WTC11 (cell line): Measurements from ENCODE around the gene ILRUN. TPM values are rescaled to one million over a fixed set of nuclear protein-coding genes. Genes with fewer than 3 reads are reported as not detected.

Experiments used
- ATAC-seq: fragments of 200-7000 bp; cut with Tn5 transposase; 2 replicates; pipeline ENCODE4 v1.10.0; 2021; ENCODE audit warnings: mild to moderate bottlenecking, moderate library complexity
- CTCF ChIA-PET: fragments of 300-600 bp; sonication (Branson Sonifier 250); formaldehyde crosslinking; loops from one replicate; lab custom pipeline; 2021; ENCODE audit warnings: antibody characterized with exemption; lab: Charles Lee
- POLR2A ChIA-PET: fragments of 350-600 bp; sonication (Branson Sonifier 250); formaldehyde crosslinking; loops from one replicate; lab custom pipeline; 2021; ENCODE audit warnings: antibody characterized with exemption; lab: Charles Lee
- DNase-seq: peaks from one replicate; pipeline ENCODE4 v3.0.0; 2021; ENCODE audit warnings: low spot score
- H3K27ac Mint-ChIP-seq: 2 replicates; pipeline ENCODE4 v1.8.0; 2021; ENCODE audit warnings: mixed read lengths
- H3K27me3 Mint-ChIP-seq: 2 replicates; pipeline ENCODE4 v1.8.0; 2021; ENCODE audit warnings: low read depth, mild to moderate bottlenecking, moderate library complexity, mixed read lengths
- H3K36me3 Mint-ChIP-seq: 2 replicates; pipeline ENCODE4 v1.8.0; 2021; ENCODE audit warnings: mixed read lengths
- H3K4me1 Mint-ChIP-seq: 2 replicates; pipeline ENCODE4 v1.8.0; 2022; ENCODE audit warnings: mixed read lengths
- H3K4me3 Mint-ChIP-seq: 2 replicates; pipeline ENCODE4 v1.8.0; 2021; ENCODE audit warnings: mild to moderate bottlenecking, moderate library complexity, mixed read lengths
- H3K9me3 Mint-ChIP-seq: 2 replicates; pipeline ENCODE4 v1.8.0; 2021; ENCODE audit warnings: mixed read lengths
- CREB1 ChIP-seq: sonication (generic); formaldehyde crosslinking; IDR thresholded peaks from 2 replicates; pipeline ENCODE4 v1.8.0; 2023; ENCODE audit warnings: mild to moderate bottlenecking, missing genetic modification reagents
- ETV6 ChIP-seq: sonication (generic); formaldehyde crosslinking; IDR thresholded peaks from 2 replicates; pipeline ENCODE4 v1.8.1; 2022; ENCODE audit warnings: mild to moderate bottlenecking, missing genetic modification reagents
- GRHL2 ChIP-seq: fragments of 250-450 bp; sonication (Bioruptor Pico); IDR thresholded peaks from 2 replicates; pipeline ENCODE4 v1.8.0; 2022; ENCODE audit warnings: mild to moderate bottlenecking, moderate library complexity; ENCODE audit not compliant: insufficient replicate concordance, severe bottlenecking
- JUN ChIP-seq: sonication (generic); formaldehyde crosslinking; IDR thresholded peaks from 2 replicates; pipeline ENCODE4 v1.8.0; 2023; ENCODE audit warnings: mild to moderate bottlenecking, missing genetic modification reagents
- RELA ChIP-seq: sonication (generic); formaldehyde crosslinking; IDR thresholded peaks from 2 replicates; pipeline ENCODE4 v1.8.1; 2022; ENCODE audit warnings: missing genetic modification reagents, mild to moderate bottlenecking, borderline replicate concordance
- ZNF263 ChIP-seq: sonication (generic); formaldehyde crosslinking; IDR thresholded peaks from 2 replicates; pipeline ENCODE4 v1.8.1; 2022; ENCODE audit warnings: low read depth, mild to moderate bottlenecking, moderate library complexity, missing genetic modification reagents
- ZNF396 ChIP-seq: fragments of 250-450 bp; sonication (Bioruptor Pico); IDR thresholded peaks from 2 replicates; pipeline ENCODE4 v1.8.0; 2021; ENCODE audit warnings: mild to moderate bottlenecking, moderate library complexity, borderline replicate concordance
- ZNF423 ChIP-seq: fragments of 250-450 bp; sonication (Bioruptor Pico); IDR thresholded peaks from 2 replicates; pipeline ENCODE4 v2.1.2; 2022; ENCODE audit warnings: mild to moderate bottlenecking, moderate library complexity
- total RNA-seq: library from RNA; stranded (reverse); gene quantifications from 3 replicates; pipeline ENCODE4 v1.2.3, GENCODE V29; 2021
- TF ChIP-seq, protein P1 (sequence below): sonication (generic); formaldehyde crosslinking; IDR thresholded peaks from 2 replicates; pipeline ENCODE4 v1.8.1; 2022; ENCODE audit warnings: mild to moderate bottlenecking, moderate library complexity, missing genetic modification reagents
- TF ChIP-seq, protein P2 (sequence below): sonication (generic); formaldehyde crosslinking; IDR thresholded peaks from 2 replicates; pipeline ENCODE4 v1.8.0; 2022; ENCODE audit warnings: missing genetic modification reagents
- TF ChIP-seq, protein P3 (sequence below): sonication (generic); formaldehyde crosslinking; IDR thresholded peaks from 2 replicates; pipeline ENCODE4 v1.8.1; 2023; ENCODE audit warnings: mild to moderate bottlenecking, missing genetic modification reagents, moderate library complexity
- TF ChIP-seq, protein P4 (sequence below): sonication (generic); formaldehyde crosslinking; IDR thresholded peaks from 2 replicates; pipeline ENCODE4 v1.8.0; 2022; ENCODE audit warnings: mild to moderate bottlenecking, missing genetic modification reagents
- TF ChIP-seq, protein P5 (sequence below): sonication (generic); formaldehyde crosslinking; IDR thresholded peaks from 2 replicates; pipeline ENCODE4 v1.8.1; 2022; ENCODE audit warnings: low read depth, missing genetic modification reagents, borderline replicate concordance
- TF ChIP-seq, protein P6 (sequence below): sonication (generic); formaldehyde crosslinking; IDR thresholded peaks from 2 replicates; pipeline ENCODE4 v1.8.0; 2022; ENCODE audit warnings: mild to moderate bottlenecking, missing genetic modification reagents
- TF ChIP-seq, protein P7 (sequence below): sonication (generic); formaldehyde crosslinking; IDR thresholded peaks from 2 replicates; pipeline ENCODE4 v1.8.0; 2023; ENCODE audit warnings: mild to moderate bottlenecking, missing genetic modification reagents
- TF ChIP-seq, protein P8 (sequence below): sonication (generic); formaldehyde crosslinking; IDR thresholded peaks from 2 replicates; pipeline ENCODE4 v1.8.1; 2023; ENCODE audit warnings: mild to moderate bottlenecking, missing genetic modification reagents, moderate library complexity
- TF ChIP-seq, protein P9 (sequence below): sonication (generic); formaldehyde crosslinking; IDR thresholded peaks from 2 replicates; pipeline ENCODE4 v1.8.0; 2022; ENCODE audit warnings: mild to moderate bottlenecking, missing genetic modification reagents
- TF ChIP-seq, protein P10 (sequence below): sonication (generic); formaldehyde crosslinking; conservative IDR thresholded peaks from 2 replicates; pipeline ENCODE4 v1.8.1; 2023; ENCODE audit warnings: mild to moderate bottlenecking, low read depth, missing genetic modification reagents, moderate library complexity

Gene ILRUN
- total RNA-seq, 1 experiment from 2014 or later: 75.5 TPM

DNA sequence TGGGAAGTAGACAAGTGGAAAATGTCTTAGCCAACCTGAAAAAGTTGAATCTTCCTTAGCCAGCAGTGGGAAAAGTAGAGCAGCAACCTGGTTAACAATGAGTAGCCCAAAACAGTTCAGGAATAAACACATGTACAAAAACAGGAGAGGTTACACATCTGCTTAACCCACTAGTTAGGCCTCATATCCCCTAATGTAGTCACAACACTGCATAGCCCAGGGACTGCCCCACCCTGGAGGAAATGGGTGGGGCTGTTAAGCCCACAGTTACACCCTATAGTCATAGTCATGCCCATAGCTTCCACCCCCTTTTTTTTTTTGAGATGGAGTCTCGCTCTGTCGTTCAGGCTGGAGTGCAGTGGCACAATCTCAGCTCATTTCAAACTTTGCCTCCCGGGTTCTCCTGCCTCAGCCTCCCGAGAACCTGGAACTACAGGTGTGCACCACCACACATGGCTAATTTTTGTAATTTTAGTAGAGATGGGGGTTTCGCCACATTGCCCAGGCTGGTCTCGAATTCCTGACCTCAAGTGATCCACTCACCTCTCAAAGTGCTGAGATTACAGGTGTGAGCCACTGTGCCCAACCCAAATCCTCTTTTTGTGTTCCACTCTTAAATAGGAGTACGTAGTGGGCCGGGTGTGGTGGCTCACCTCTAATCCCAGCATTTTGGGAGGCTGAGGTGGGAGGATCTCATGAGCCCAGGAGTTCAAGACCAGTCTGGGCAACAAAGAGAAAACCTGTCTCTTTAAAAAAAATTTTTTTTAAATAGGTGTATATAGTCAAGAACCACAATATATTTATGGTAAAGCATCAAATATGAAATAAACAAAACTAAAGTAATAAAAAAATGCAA lies 24.5 kb downstream of the ILRUN start (continued):
- TF ChIP-seq, protein P1, sequence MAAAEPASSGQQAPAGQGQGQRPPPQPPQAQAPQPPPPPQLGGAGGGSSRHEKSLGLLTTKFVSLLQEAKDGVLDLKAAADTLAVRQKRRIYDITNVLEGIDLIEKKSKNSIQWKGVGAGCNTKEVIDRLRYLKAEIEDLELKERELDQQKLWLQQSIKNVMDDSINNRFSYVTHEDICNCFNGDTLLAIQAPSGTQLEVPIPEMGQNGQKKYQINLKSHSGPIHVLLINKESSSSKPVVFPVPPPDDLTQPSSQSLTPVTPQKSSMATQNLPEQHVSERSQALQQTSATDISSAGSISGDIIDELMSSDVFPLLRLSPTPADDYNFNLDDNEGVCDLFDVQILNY (CRISPR knock-in tag): no peak
- TF ChIP-seq, protein P2, sequence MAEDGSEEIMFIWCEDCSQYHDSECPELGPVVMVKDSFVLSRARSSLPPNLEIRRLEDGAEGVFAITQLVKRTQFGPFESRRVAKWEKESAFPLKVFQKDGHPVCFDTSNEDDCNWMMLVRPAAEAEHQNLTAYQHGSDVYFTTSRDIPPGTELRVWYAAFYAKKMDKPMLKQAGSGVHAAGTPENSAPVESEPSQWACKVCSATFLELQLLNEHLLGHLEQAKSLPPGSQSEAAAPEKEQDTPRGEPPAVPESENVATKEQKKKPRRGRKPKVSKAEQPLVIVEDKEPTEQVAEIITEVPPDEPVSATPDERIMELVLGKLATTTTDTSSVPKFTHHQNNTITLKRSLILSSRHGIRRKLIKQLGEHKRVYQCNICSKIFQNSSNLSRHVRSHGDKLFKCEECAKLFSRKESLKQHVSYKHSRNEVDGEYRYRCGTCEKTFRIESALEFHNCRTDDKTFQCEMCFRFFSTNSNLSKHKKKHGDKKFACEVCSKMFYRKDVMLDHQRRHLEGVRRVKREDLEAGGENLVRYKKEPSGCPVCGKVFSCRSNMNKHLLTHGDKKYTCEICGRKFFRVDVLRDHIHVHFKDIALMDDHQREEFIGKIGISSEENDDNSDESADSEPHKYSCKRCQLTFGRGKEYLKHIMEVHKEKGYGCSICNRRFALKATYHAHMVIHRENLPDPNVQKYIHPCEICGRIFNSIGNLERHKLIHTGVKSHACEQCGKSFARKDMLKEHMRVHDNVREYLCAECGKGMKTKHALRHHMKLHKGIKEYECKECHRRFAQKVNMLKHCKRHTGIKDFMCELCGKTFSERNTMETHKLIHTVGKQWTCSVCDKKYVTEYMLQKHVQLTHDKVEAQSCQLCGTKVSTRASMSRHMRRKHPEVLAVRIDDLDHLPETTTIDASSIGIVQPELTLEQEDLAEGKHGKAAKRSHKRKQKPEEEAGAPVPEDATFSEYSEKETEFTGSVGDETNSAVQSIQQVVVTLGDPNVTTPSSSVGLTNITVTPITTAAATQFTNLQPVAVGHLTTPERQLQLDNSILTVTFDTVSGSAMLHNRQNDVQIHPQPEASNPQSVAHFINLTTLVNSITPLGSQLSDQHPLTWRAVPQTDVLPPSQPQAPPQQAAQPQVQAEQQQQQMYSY (CRISPR knock-in tag): no peak
- TF ChIP-seq ZNF396 (no peak), JUN (CRISPR knock-in tag) (no peak), ZNF263 (no peak), CREB1 (CRISPR knock-in tag) (no peak), GRHL2 (CRISPR knock-in tag) (no peak)
- TF ChIP-seq, protein P3, sequence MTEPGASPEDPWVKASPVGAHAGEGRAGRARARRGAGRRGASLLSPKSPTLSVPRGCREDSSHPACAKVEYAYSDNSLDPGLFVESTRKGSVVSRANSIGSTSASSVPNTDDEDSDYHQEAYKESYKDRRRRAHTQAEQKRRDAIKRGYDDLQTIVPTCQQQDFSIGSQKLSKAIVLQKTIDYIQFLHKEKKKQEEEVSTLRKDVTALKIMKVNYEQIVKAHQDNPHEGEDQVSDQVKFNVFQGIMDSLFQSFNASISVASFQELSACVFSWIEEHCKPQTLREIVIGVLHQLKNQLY (CRISPR knock-in tag): no peak

DNA sequence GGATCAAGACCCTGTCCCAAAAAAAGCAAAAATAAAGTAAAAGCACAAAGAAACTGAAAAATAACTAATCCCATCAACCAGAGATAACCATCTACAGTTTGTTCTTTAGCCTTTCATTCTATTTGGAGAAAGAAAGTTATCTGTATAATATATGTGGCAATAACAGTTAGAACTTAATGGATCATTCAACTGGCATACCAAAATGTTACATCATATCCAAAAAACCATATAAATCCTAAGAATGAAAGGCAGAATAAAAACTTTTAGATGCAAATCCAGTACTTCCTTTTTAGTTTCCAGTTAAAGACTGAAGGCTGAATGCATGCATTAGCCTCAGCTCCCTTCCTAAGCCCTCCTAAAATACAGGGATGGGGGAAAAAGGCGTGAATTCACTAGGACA lies 25.2 kb downstream of the ILRUN start:
- H3K36me3 Mint-ChIP-seq: no peaks in the 10 kb centered on the region
- peak overlapping the region; percentile 47; the same call in 1 of the 2 replicates for H3K27ac Mint-ChIP-seq
- peaks cover 9% of the 10 kb centered on the region for H3K4me1 Mint-ChIP-seq
- H3K9me3 Mint-ChIP-seq: no peaks in the 10 kb centered on the region
- no peaks in the 10 kb centered on the region for H3K27me3 Mint-ChIP-seq
- no peak overlapping the region for H3K4me3 Mint-ChIP-seq
- DNase-seq: no peak
- POLR2A ChIA-PET: no interaction called here
- ATAC-seq: no peak
- CTCF ChIA-PET: no interaction called here
- TF ChIP-seq, protein P4, sequence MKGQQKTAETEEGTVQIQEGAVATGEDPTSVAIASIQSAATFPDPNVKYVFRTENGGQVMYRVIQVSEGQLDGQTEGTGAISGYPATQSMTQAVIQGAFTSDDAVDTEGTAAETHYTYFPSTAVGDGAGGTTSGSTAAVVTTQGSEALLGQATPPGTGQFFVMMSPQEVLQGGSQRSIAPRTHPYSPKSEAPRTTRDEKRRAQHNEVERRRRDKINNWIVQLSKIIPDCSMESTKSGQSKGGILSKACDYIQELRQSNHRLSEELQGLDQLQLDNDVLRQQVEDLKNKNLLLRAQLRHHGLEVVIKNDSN: no peak
- TF ChIP-seq, protein P5, sequence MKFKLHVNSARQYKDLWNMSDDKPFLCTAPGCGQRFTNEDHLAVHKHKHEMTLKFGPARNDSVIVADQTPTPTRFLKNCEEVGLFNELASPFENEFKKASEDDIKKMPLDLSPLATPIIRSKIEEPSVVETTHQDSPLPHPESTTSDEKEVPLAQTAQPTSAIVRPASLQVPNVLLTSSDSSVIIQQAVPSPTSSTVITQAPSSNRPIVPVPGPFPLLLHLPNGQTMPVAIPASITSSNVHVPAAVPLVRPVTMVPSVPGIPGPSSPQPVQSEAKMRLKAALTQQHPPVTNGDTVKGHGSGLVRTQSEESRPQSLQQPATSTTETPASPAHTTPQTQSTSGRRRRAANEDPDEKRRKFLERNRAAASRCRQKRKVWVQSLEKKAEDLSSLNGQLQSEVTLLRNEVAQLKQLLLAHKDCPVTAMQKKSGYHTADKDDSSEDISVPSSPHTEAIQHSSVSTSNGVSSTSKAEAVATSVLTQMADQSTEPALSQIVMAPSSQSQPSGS (CRISPR knock-in tag): no peak
- TF ChIP-seq ZNF423 (CRISPR knock-in tag) (no peak), ETV6 (CRISPR knock-in tag) (no peak), RELA (CRISPR knock-in tag) (no peak)
- TF ChIP-seq, protein P6, sequence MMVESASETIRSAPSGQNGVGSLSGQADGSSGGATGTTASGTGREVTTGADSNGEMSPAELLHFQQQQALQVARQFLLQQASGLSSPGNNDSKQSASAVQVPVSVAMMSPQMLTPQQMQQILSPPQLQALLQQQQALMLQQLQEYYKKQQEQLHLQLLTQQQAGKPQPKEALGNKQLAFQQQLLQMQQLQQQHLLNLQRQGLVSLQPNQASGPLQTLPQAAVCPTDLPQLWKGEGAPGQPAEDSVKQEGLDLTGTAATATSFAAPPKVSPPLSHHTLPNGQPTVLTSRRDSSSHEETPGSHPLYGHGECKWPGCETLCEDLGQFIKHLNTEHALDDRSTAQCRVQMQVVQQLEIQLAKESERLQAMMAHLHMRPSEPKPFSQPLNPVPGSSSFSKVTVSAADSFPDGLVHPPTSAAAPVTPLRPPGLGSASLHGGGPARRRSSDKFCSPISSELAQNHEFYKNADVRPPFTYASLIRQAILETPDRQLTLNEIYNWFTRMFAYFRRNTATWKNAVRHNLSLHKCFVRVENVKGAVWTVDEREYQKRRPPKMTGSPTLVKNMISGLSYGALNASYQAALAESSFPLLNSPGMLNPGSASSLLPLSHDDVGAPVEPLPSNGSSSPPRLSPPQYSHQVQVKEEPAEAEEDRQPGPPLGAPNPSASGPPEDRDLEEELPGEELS: no peak
- TF ChIP-seq, protein P7, sequence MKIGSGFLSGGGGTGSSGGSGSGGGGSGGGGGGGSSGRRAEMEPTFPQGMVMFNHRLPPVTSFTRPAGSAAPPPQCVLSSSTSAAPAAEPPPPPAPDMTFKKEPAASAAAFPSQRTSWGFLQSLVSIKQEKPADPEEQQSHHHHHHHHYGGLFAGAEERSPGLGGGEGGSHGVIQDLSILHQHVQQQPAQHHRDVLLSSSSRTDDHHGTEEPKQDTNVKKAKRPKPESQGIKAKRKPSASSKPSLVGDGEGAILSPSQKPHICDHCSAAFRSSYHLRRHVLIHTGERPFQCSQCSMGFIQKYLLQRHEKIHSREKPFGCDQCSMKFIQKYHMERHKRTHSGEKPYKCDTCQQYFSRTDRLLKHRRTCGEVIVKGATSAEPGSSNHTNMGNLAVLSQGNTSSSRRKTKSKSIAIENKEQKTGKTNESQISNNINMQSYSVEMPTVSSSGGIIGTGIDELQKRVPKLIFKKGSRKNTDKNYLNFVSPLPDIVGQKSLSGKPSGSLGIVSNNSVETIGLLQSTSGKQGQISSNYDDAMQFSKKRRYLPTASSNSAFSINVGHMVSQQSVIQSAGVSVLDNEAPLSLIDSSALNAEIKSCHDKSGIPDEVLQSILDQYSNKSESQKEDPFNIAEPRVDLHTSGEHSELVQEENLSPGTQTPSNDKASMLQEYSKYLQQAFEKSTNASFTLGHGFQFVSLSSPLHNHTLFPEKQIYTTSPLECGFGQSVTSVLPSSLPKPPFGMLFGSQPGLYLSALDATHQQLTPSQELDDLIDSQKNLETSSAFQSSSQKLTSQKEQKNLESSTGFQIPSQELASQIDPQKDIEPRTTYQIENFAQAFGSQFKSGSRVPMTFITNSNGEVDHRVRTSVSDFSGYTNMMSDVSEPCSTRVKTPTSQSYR (CRISPR knock-in tag): no peak
- TF ChIP-seq, protein P8, sequence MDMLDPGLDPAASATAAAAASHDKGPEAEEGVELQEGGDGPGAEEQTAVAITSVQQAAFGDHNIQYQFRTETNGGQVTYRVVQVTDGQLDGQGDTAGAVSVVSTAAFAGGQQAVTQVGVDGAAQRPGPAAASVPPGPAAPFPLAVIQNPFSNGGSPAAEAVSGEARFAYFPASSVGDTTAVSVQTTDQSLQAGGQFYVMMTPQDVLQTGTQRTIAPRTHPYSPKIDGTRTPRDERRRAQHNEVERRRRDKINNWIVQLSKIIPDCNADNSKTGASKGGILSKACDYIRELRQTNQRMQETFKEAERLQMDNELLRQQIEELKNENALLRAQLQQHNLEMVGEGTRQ: no peak
- TF ChIP-seq, protein P9, sequence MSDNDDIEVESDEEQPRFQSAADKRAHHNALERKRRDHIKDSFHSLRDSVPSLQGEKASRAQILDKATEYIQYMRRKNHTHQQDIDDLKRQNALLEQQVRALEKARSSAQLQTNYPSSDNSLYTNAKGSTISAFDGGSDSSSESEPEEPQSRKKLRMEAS (CRISPR knock-in tag): no peak
- TF ChIP-seq, protein P10, sequence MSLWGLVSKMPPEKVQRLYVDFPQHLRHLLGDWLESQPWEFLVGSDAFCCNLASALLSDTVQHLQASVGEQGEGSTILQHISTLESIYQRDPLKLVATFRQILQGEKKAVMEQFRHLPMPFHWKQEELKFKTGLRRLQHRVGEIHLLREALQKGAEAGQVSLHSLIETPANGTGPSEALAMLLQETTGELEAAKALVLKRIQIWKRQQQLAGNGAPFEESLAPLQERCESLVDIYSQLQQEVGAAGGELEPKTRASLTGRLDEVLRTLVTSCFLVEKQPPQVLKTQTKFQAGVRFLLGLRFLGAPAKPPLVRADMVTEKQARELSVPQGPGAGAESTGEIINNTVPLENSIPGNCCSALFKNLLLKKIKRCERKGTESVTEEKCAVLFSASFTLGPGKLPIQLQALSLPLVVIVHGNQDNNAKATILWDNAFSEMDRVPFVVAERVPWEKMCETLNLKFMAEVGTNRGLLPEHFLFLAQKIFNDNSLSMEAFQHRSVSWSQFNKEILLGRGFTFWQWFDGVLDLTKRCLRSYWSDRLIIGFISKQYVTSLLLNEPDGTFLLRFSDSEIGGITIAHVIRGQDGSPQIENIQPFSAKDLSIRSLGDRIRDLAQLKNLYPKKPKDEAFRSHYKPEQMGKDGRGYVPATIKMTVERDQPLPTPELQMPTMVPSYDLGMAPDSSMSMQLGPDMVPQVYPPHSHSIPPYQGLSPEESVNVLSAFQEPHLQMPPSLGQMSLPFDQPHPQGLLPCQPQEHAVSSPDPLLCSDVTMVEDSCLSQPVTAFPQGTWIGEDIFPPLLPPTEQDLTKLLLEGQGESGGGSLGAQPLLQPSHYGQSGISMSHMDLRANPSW (CRISPR knock-in tag): no peak
